NCI-H1930 (cell line): ENCODE results near the gene IBSP.

Experiments used
- DNase-seq, 2 experiments: peaks; one replicate each; lab custom pipeline; 2025; lab: John Stamatoyannopoulos, UW

IBSP gene, protein sequence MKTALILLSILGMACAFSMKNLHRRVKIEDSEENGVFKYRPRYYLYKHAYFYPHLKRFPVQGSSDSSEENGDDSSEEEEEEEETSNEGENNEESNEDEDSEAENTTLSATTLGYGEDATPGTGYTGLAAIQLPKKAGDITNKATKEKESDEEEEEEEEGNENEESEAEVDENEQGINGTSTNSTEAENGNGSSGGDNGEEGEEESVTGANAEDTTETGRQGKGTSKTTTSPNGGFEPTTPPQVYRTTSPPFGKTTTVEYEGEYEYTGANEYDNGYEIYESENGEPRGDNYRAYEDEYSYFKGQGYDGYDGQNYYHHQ

DNA sequence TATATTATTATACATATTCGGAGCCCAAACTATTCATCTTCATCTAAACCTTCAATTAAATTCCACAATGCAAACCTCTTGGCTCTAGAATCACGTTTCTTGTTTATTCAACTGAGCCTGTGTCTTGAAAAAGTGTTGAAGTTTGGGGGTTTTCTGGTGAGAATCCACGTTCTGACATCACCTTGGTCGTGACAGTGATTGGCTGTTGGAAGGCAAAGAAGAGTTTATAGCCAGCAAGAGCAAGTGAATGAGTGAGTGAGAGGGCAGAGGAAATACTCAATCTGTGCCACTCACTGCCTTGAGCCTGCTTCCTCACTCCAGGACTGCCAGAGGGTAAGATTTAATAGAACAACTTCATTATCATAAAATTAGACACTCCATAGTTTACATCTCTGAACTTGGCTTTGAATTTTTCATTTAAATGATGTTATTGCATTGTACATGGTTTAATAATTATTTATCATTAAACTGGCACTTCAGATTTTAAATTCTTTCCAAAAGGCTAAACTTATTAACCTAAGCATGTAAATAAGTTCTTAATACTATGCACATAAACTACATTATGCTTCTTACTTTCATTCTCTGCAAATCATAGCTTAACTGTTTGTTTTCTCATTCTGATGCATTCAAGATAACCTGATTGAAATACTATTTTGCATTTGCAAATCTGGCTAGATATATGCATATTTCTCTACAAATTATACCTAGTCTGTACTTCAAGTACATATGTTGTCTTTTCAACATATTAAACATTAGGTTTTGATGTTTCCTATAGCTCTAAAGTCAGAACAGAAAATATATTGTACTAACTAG lies at the start of gene IBSP:
Gene IBSP (plus strand): TSS at position 254 of the 813 bp plus-strand sequence. CDS start 2,808 bp downstream, outside the sequence.
- DNase-seq, result no peak

DNA sequence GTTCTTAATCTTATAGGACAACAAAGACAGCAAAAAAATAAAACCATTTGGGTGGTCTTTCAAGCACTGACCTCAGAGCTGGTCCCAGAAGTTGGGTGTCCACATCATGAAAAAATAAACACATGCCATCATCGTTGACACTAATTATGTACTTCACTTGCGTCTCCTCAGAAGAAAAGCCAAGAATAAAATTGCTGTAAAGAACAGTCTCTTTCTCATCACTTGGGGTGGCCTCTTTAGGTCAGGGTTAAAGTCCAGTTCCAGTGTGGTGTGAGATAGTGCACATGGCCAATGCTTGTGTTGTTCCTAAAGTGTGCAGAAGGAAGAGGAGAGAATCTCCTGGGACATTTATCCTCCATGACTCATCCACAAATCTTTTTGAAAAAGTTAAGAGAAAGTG lies 49.5 kb upstream of the IBSP start:
- DNase-seq, result no peak

DNA sequence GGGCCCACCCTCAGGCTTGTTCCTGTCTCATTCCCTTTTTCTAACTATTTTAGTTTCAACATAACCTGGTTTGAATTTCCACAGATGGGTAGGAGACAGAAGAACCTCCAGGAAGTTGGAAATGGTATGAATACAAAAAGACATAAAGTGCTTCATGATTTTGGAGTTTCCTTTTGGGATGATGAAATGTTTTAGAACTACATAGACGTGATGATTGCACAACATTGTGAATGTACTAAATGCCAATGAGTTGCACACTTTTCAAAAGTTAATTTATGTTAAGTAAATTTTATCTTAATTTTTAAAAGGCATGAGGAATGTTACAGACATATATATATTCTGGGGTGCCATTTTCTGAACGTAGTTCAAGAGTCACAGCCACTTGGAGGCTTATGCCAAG lies 41.1 kb upstream of the IBSP start:
- no peak for DNase-seq

DNA sequence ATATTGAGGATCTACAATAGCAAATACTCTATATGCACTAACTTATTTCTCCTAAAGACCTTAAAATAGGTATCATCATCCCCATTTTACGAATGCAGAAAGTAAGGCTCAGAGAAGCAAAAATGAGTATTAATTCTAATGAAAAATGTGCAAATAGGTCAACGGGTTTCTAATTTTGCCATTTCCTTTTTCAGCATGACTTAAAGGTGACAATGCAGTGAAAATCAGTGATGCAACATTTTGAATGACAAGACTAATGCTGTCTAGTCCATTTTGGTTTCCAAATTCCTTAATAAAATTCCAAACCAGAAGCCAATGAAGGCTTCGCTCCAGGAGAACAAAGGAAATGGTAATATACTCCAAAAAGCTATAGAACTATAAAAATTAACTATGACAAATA lies 37.0 kb upstream of the IBSP start:
- DNase-seq, result no peak

DNA sequence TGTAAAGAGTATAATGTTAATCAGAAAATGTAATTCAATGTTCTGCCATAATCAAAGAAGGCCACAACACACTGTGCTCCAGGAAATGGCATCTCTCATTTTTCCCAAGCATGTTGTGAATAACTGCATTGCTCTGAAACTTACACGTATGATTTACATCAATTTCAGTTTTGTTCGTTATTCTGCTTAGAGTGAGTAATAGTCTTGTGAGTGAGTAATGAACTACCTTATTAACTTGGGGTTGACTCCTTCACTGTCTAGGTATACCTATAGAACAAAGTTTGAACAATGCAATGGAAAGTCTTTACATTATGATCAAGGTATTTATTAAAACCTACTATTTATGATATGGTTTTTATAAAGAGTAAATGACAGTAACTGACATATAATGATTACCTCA lies 17.8 kb upstream of the IBSP start:
- no peak for DNase-seq

DNA sequence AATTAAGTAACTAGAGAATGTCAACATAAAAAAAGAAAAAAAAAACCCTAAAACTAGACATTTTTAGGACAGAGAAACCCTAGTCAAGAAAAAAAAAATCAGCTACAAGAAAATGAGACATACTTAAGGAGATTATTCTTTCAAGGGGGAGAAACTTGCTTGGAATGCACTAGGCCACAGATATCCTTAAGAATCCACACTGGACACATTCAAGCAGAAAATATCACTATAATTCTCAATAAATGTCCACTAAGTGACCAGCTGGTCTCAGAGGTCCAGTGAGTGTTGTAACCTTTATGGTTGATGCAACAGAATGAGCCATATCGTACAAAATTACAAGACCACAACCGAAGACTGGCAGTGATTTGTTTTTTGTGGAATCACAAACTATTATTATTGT lies 15.6 kb upstream of the IBSP start:
- no peak for DNase-seq

DNA sequence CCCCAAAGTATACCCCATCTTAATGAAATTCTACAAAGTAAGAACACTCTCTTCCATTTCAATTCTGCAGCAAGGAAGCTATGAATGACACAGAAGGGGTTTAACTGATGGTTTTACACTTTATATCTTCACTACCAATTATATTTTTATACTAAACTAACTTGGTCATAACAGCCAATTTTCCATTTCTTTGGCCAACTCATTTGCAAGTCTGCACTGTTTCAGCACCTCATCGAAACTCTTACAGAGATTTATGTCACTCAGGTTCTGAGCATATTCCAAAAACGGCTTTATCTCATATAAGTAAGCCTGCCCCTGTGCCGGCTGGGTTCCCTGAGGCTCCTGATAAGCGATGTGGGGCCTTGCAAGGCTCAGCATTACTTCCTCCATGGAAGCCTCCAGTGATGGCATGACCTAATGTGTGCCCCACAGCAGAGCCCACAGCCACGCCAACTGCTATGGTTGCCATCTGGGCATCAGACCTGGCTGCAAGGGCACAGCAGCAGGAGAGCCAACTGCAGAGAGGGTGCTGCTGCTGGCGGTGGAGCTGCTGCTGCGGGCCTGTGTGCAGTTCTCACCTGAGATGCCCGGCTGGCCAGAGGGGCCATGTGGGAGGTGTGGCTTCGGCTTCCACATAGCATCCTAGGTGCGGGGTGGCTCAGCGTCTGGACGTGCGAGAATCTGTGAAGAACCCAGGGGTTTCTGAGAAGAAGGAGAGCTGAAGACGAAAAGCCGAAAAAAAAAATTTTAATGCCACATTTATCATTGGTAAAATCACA lies 13.4 kb upstream of the IBSP start:
- DNase-seq, result no peak

DNA sequence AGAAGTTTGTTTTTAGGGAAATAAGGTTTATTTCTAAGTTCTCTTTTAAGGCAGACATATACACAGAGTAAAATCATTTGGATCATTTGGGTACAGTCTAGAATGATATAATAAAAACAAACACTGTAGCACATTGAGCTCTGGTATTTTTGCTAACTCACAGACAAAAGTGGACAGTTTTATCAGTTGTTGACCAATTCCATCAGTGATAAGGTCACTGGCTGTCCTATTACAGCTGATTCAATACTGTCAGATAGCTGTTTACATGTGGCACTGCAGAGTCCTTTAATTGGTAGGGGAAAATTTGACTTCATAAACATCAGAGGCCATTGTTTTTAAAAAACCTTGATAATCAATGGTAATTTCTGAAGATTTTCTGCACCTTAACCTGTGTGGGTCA lies 3.5 kb downstream of the IBSP start:
- DNase-seq, result no peak

DNA sequence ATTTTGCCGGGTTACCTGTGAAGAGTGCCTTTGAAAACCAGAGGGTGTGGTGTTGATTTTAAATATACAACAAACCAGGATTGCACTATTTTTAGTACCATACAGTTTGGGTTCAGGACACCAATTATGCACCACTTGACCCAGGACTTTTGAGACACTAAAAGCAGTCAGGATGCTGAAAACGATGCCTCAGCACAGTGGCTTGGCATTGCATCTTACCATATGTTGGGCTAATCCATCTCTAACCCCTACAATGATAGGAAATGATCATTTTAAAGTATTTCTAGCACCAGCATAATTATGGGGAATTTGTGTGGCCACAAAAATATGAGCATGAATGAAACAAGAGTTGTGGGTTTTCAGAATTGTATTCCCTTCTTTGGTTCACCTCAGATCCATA lies 4.1 kb downstream of the IBSP start:
- DNase-seq, result no peak

DNA sequence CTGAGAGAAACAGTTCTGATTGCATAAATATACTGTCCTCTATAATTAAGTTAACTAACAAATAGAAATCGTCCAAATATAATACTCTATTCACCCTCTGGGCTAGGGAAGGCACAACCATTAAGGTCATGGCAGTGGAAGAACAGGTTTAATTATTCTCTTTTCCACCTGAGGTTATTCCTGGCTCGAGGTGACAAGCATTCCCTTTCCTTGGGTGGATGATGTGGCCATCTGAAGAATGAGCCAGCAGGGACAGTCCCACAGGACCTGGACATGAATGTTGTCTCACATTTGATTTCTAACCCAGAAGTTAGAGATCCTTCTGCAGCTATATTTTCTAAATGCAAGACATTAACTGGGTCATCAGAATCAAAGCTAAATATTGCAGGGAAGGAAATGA lies 5.5 kb downstream of the IBSP start:
- DNase-seq, result no peak

DNA sequence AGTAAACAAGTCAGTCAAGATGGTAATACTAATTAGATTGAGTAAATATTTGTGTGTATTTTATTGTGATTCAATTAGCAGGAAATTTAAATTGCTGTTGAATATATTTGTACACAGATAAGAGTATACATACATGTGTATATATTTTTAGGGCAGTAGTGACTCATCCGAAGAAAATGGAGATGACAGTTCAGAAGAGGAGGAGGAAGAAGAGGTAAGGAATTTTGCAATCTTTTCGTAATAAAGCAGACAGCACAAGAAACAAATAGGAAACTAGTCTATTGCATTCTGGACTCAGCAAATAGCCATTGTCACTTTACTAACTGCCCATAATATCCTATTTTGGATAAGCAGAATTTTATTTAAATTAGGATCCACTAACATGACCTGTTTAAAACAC lies 6.6 kb downstream of the IBSP start:
- no peak for DNase-seq

DNA sequence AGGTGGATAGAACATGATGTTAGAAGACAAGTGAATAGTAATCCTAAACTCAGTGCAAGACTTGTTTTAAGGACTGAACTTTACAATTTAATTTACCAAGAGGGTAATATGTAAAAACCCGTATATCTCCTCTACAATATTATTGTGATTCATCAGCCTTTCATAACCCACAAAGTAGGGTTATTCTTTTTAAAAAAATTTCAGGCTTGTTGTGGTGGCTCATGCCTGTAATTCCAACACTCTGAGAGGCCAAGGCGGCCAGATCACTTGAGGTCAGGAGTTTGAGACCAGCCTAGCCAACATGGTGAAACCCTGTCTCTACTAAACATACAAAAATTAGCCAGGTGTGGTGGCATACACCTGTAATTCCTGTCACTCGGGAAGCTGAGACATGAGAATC lies 7.2 kb downstream of the IBSP start:
- no peak for DNase-seq

DNA sequence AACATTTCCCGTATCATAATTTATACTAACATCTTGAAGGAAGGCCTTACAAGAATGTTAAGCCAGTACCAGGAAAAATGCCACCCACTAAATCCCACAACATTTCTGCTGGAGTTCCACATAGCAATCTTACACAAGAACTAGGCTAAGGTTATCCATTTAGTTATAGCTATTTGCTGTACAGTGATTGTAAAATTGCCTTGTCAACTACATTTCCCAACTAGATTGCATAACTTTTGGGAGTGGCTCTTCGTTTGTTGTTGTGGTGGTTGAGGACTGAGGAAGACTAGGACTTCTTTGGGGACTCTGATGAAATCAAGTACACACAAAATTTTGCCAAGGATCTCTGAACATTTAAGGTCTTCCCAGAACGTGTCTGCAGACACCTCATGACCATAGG lies 8.0 kb downstream of the IBSP start:
- no peak for DNase-seq

DNA sequence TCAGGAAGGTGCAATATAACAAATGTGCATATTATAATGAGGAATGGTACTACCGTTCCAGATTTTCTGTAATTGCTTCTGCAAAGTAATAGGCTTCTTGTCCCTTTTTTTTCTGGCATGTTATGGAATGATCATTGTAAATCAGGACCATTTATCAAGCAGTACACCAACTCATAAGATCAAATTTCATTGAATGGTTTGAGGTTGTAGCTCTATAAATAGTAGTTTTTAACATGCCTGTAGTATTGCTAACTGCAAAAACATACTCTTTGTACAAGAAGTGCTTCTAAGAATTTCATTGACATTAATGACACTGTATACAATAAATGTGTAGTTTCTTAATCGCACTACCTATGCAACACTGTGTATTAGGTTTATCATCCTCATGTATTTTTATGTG lies 12.6 kb downstream of the IBSP start:
- no peak for DNase-seq

DNA sequence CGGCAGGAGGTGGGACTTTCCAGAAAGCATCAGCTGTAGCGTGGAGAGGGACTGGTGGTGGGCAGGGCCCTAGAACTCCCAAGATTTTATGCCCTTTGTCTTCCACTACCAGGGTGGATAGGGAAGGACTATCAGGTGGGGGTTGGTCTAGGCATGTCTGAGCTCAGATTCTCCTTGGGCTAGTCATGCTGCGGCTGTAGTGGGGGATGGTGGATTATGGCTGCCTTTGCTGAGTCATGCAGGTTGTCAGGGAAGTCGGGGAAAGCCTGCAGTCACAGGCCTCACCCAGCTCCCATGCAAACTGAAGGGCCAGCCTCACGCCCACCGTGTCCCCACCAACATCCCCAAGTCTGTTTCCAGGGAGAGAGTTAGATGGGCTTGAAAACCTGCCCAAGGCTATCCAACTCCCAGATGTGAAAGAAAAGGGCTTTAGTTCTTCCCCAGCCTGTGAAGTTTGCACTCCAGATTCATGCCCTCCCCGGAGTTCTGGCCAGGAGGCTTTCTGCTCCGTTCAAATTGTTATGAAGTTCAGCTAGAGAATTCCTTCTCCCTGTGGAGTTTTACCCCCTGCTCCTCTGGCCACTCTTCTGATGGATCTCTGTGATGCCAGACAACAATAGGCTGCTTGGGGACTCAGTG lies 20.0 kb downstream of the IBSP start:
- no peak for DNase-seq

DNA sequence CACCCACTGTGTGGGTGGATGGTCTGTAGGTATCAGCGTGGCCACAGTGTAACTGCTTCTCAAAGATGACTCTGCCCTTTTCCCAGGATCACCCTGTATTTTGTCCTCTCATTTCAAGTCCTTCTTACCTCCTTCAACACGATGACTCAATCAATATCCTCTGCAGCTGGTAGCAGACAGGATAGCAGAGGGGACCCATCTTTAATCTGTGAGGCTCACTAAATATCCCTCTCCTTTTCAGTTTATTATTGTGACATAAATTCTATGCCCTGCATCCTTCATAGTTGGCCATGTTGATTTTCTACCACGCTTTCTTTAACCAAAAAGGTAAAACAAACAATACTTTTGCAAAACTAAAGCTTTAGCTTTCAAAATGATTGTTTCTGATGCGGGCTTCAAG lies 23.8 kb downstream of the IBSP start:
- DNase-seq, result no peak

DNA sequence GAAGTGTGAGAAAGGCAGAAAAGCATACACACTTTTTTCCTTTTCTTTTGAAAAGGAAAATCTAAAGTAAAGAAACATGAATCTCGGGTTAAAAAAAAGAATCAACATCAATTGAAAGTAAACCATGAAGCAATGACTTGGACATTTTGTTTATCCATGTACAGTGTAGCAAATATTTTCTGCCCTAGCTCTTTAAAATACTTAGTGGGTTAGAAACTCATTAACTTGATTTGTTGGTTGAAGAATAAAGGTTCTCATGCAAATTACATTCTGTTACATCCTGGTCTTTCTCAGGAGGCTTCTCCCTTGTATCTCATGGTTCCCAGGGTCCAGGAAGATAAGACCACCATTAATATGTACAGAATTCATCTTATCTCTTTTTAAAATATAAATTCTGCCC lies 24.4 kb downstream of the IBSP start:
- no peak for DNase-seq

DNA sequence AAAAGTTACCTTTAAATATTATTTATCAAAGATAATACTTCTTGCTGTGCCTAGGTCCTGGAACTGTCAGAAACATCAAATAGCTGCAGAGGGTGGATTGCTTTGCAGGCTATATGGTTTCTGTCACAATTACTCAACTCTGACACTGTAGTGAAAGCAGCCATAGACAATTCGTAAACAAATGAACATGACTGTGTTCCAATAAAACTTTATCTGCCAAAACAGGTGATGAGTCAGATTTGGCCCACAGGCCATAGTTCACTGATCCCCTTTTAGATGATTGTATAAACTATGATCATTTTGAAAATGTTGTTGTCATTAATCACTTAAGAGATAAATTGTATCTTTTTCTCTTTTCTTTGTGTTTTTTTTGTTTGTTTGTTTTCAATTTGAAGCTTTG lies 25.0 kb downstream of the IBSP start:
- DNase-seq, result no peak

DNA sequence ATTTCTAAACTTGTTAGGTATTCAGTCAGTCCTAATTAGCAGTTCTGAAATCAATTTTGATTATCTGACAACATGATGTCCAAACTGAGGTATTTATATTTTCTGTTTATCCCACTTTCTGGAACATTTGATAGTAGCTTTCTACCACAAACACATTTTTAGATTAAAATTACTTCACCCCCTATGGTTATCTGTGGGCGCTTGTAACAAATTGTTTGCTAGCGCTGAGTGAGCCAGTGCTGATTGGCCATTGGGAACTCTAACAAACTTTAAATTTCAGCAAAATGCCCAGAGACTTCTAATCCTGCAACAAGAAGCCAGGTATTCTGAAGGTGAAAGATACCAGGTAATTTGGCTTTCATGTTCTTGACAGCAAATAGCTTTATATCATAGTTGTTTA lies 33.3 kb downstream of the IBSP start, which contains the start of gene MEPE:
Gene MEPE (plus strand): TSS at position 301 of the 400 bp plus-strand sequence. CDS start 1,746 bp downstream, outside the sequence.
- DNase-seq, result no peak

DNA sequence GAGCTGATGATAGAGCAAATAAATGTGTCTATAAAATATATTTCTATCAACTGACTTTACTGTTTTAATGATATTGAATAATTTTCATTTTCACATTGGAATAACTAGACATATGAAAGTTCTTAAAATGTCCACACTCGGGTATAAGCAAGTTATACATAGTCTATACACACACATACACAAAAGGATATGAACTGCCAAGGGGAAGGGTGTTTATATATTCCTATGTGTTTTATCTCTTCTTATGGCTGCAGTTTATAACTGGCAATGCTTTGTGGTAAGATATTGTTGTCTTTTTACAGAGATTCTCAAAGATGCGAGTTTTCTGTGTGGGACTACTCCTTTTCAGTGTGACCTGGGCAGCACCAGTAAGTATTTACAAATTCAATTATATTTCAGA lies 35.0 kb downstream of the IBSP start:
- no peak for DNase-seq

DNA sequence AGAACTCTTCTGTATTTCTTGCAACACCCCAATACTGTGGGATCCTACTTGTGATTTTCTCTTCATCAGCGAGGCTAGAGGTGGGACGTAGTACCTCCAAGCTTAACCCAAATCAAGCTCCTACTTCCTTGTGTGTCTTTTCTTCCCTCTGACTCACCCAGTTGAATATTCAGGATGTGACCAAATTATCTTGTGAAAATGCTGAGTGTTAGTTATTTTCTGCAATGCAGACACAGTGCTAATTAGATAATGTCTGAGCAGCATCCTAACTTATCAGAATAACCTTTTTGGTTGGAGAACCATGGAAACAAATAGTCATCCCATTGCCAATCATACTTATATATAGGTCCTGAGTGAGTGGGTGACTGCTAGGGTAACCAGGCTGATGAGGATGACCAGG lies 35.8 kb downstream of the IBSP start:
- DNase-seq, result no peak

DNA sequence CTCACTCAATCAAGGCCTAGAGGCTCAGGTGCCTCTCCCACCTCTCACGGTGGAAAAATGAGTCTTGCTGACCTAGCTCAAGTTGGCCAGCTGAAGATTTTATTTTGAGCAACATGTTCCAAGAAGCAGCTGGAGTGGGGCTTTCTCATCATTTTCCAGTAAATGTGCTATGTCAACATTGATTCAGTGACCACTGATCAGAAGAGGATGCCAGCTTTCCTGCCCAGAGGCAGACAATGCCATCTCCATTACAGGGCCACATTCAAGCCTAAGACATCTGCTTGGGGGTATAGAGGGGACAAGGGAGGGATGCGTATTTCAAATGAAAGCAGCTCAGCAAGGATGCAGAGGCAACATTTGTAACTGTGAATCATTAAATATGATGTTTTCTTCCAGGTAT lies 36.4 kb downstream of the IBSP start:
- no peak for DNase-seq
